HFF-Myc (cell line): ENCODE results near the gene AFF3.

Source experiments
- DNase-seq: peaks from one replicate; pipeline ENCODE4 v3.0.0-alpha.2; 2011; ENCODE audit warnings: low read depth; ENCODE audit errors: extremely low read depth
- H3K4me3 ChIP-seq: replicated peaks from 2 replicates; pipeline ENCODE4 v1.5.1; 2011; ENCODE audit warnings: low read depth, mild to moderate bottlenecking, control low read depth, low read length
- CTCF ChIP-seq: IDR thresholded peaks from 2 replicates; pipeline ENCODE4 v1.5.1; 2012; ENCODE audit warnings: mild to moderate bottlenecking, low read depth, low read length, control low read depth; ENCODE audit errors: missing control alignments

The AFF3 gene

GRCh38 chr2:100017633-100018032 lies 124.8 kb downstream of the AFF3 start:
- no peak for DNase-seq
- no peak for TF ChIP-seq CTCF
- no peak overlapping the region for H3K4me3 ChIP-seq

GRCh38 chr2:100016756-100017155 lies 125.6 kb downstream of the AFF3 start:
- TF ChIP-seq CTCF = no peak
- DNase-seq = no peak
- H3K4me3 ChIP-seq = no peak overlapping the region

- TF ChIP-seq CTCF = no peak
- no peak overlapping the region for H3K4me3 ChIP-seq
- no peak for DNase-seq
These were observed 126.5 kb downstream of the AFF3 start for GRCh38 chr2:100015849-100016248.

GRCh38 chr2:100013892-100014677 lies 128.3 kb downstream of the AFF3 start:
- DNase-seq = peak; percentile 72
- peak; percentile 10 for TF ChIP-seq CTCF
- no peak overlapping the region for H3K4me3 ChIP-seq

- H3K4me3 ChIP-seq = no peak overlapping the region
- TF ChIP-seq CTCF = no peak
- DNase-seq = no peak
These were observed 129.8 kb downstream of the AFF3 start for GRCh38 chr2:100012561-100012960.

GRCh38 chr2:100011272-100011731 lies 131.1 kb downstream of the AFF3 start:
- H3K4me3 ChIP-seq = no peak overlapping the region
- peak; percentile 59 for DNase-seq
- no peak for TF ChIP-seq CTCF
